GM12892 (cell line): ENCODE measurements around the gene TXNL4B. TPM values are rescaled to one million over a fixed set of nuclear protein-coding genes. Genes with fewer than 3 reads are reported as not detected.

ENCODE experiments used
- DNase-seq: peaks from one replicate; pipeline ENCODE4 v3.0.0; 2011; ENCODE audit not compliant: insufficient read length
- FAIRE-seq: peaks from 2 replicates; lab custom pipeline; 2011; peaks lifted over from hg19 to GRCh38; lab: Jason Lieb, UNC
- POLR2A ChIP-seq: IDR thresholded peaks from 2 replicates; pipeline ENCODE4 v1.6.1; 2011; ENCODE audit warnings: low read depth, low read length, control low read depth
- POLR2AphosphoS5 ChIP-seq: IDR thresholded peaks from 2 replicates; pipeline ENCODE4 v1.6.1; 2011; ENCODE audit warnings: low read depth, low read length, control low read depth
- TAF1 ChIP-seq: IDR thresholded peaks from 2 replicates; pipeline ENCODE4 v1.6.1; 2011; ENCODE audit warnings: low read depth, mild to moderate bottlenecking, control low read depth, low read length, borderline replicate concordance
- polyA plus RNA-seq: library from polyadenylated mRNA; unstranded; fragments of >200 nt; gene quantifications from one replicate; pipeline ENCODE4 v1.2.1, GENCODE V29; 2012; ENCODE audit warnings: missing spikeins, inconsistent platforms; ENCODE audit not compliant: missing spikeins

Gene TXNL4B
- 13.1 TPM for polyA plus RNA-seq

GRCh38 chr16:72093448-72094265 lies at the start of gene TXNL4B, which contains the start of gene DHX38:
TSS of gene TXNL4B (minus strand) at chr16:72093620. CDS start at chr16:72090749, 2,871 bp downstream.
TSS of gene DHX38 (plus strand) at chr16:72093847. CDS start at chr16:72096158, 2,311 bp downstream.
- DNase-seq (peak; percentile 95), FAIRE-seq (peak; percentile 67)
- peak; percentile 85 for TF ChIP-seq POLR2A
- peak; percentile 92 for TF ChIP-seq POLR2AphosphoS5
- peak; percentile 85; the same call in 1 of the 2 replicates for TF ChIP-seq TAF1

GRCh38 chr16:72142476-72142875 lies 49.1 kb upstream of the TXNL4B start:
- no peak for DNase-seq
- FAIRE-seq, result no peak
- no peak for TF ChIP-seq POLR2AphosphoS5
- no peak for TF ChIP-seq POLR2A
- TF ChIP-seq TAF1, result no peak

- TF ChIP-seq TAF1 (no peak), POLR2A (no peak), POLR2AphosphoS5 (no peak)
- DNase-seq, result no peak
Measured at GRCh38 chr16:72139908-72140307, 46.5 kb upstream of the TXNL4B start.

GRCh38 chr16:72138064-72138572 lies 44.7 kb upstream of the TXNL4B start:
- TF ChIP-seq POLR2A (no peak), TAF1 (no peak), POLR2AphosphoS5 (no peak)
- FAIRE-seq, result peak; percentile 5
- no peak for DNase-seq

More at GRCh38 chr16:72139908-72140307, 46.5 kb upstream of the TXNL4B start:
- FAIRE-seq, result no peak

GRCh38 chr16:72137380-72138063 lies 44.1 kb upstream of the TXNL4B start:
- TF ChIP-seq POLR2AphosphoS5 (no peak), POLR2A (no peak), TAF1 (no peak)
- DNase-seq (no peak), FAIRE-seq (no peak)

GRCh38 chr16:72134507-72134906 lies 41.1 kb upstream of the TXNL4B start:
- TF ChIP-seq POLR2AphosphoS5 (no peak), POLR2A (no peak), TAF1 (no peak)
- FAIRE-seq, result no peak
- no peak for DNase-seq

- no peak for DNase-seq
- FAIRE-seq, result no peak
- no peak for TF ChIP-seq POLR2AphosphoS5
- TF ChIP-seq TAF1, result no peak
- no peak for TF ChIP-seq POLR2A
Measured at GRCh38 chr16:72132726-72133125, 39.3 kb upstream of the TXNL4B start.

- FAIRE-seq (no peak), DNase-seq (no peak)
- TF ChIP-seq POLR2A (no peak), TAF1 (no peak), POLR2AphosphoS5 (no peak)
Measured at GRCh38 chr16:72131036-72131435, 37.6 kb upstream of the TXNL4B start.

GRCh38 chr16:72129976-72130656 lies 36.7 kb upstream of the TXNL4B start:
- FAIRE-seq, result no peak
- DNase-seq, result no peak
- TF ChIP-seq TAF1 (no peak), POLR2AphosphoS5 (no peak), POLR2A (no peak)

- FAIRE-seq, result no peak
- TF ChIP-seq TAF1 (no peak), POLR2A (no peak), POLR2AphosphoS5 (no peak)
- no peak for DNase-seq
Measured at GRCh38 chr16:72128701-72129100, 35.3 kb upstream of the TXNL4B start.

GRCh38 chr16:72126429-72126765 lies 33.0 kb upstream of the TXNL4B start:
- TF ChIP-seq POLR2A (no peak), POLR2AphosphoS5 (no peak), TAF1 (no peak)
- DNase-seq (no peak), FAIRE-seq (no peak)
